ENCODE results near the gene CCDC149. TPM values are rescaled to one million over a fixed set of nuclear protein-coding genes. Genes with fewer than 3 reads are reported as not detected.

The CCDC149 gene
- polyA plus RNA-seq, 2 of the 4 experiments (the other 2 are of a cell fraction), result 1.4 to 2.8 TPM

GRCh38 chr4:24837336-24837735, 75.5 kb downstream of the CCDC149 start:
- Histone ChIP-seq H3K4me1 (no peaks in the 10 kb centered on the region), H3K4me3 (no peak overlapping the region), H3K27ac (no peak overlapping the region), H3K9me3 (no peaks in the 10 kb centered on the region), H3K4me2 (no peak overlapping the region)
- ATAC-seq (no peak), DNase-seq (ENCODE audit: low read depth in 1 of 2, low spot score in 1 of 2) (no peak), FAIRE-seq (no peak)
- WGBS (ENCODE audit: missing lambda C conversion rate), result 88% methylated on average over 4 of the region's 7 CpGs
- ChIA-PET CTCF (no interaction called here), POLR2A (no interaction called here)
- TF ChIP-seq RNF2 (IDR thresholded peaks at IDR 0.05; ENCODE audit: borderline replicate concordance, low read depth) (no peak), CTCF (IDR thresholded peaks at IDR 0.05) (no peak), MAFK (IDR thresholded peaks at IDR 0.05; ENCODE audit: partially characterized antibody) (no peak), CBX8 (IDR thresholded peaks at IDR 0.05) (no peak), MYC (IDR thresholded peaks at IDR 0.05; ENCODE audit: borderline replicate concordance, low read length) (no peak)

- Histone ChIP-seq H3K27ac (no peak overlapping the region), H3K4me2 (no peak overlapping the region), H3K9me3 (no peaks in the 10 kb centered on the region), H3K4me1 (no peaks in the 10 kb centered on the region), H3K4me3 (no peak overlapping the region)
- ChIA-PET POLR2A (no interaction called here), CTCF (no interaction called here)
- 66% methylated on average over 6 of the region's 6 CpGs for WGBS (ENCODE audit: missing lambda C conversion rate)
- FAIRE-seq, result no peak
- TF ChIP-seq JUNB (IDR thresholded peaks at IDR 0.05) (no peak), SREBF2 (IDR thresholded peaks at IDR 0.05) (no peak), HEYL (CRISPR knock-in tag; IDR thresholded peaks at IDR 0.05) (no peak), ZNF302 (CRISPR knock-in tag; IDR thresholded peaks at IDR 0.05) (no peak)
- no peak for ATAC-seq
- DNase-seq (ENCODE audit: low read depth in 1 of 2, low spot score in 1 of 2), result no peak
Measured at GRCh38 chr4:24836661-24837242, 76.1 kb downstream of the CCDC149 start.

GRCh38 chr4:24835696-24836095, 77.1 kb downstream of the CCDC149 start:
- Histone ChIP-seq H3K4me3 (no peak overlapping the region), H3K27ac (no peak overlapping the region), H3K4me2 (no peak overlapping the region), H3K9me3 (no peaks in the 10 kb centered on the region), H3K4me1 (no peaks in the 10 kb centered on the region)
- FAIRE-seq, result no peak
- ChIA-PET POLR2A (no interaction called here), CTCF (no interaction called here)
- DNase-seq (ENCODE audit: low read depth in 1 of 2, low spot score in 1 of 2), result no peak
- 80% methylated on average over 4 of the region's 4 CpGs for WGBS (ENCODE audit: missing lambda C conversion rate)
- TF ChIP-seq KDM5A (IDR thresholded peaks at IDR 0.05), result no peak
- no peak for ATAC-seq

GRCh38 chr4:24831637-24832036, 81.2 kb downstream of the CCDC149 start:
- Histone ChIP-seq H3K9me3 (no peaks in the 10 kb centered on the region), H3K4me2 (no peak overlapping the region), H3K4me3 (no peak overlapping the region), H3K27ac (no peak overlapping the region), H3K4me1 (no peaks in the 10 kb centered on the region)
- ATAC-seq (no peak), FAIRE-seq (no peak), DNase-seq (ENCODE audit: low read depth in 1 of 2, low spot score in 1 of 2) (no peak)
- WGBS (ENCODE audit: missing lambda C conversion rate), result 85% methylated on average over 3 of the region's 3 CpGs
- no peak for TF ChIP-seq ZNF302 (CRISPR knock-in tag; IDR thresholded peaks at IDR 0.05)
- POLR2A ChIA-PET, result no interaction called here
- CTCF ChIA-PET, result no interaction called here

- Histone ChIP-seq H3K4me2 (no peak overlapping the region), H3K4me1 (no peaks in the 10 kb centered on the region), H3K4me3 (no peak overlapping the region), H3K27ac (no peak overlapping the region), H3K9me3 (no peaks in the 10 kb centered on the region)
- TF ChIP-seq E2F6 (IDR thresholded peaks at IDR 0.05; ENCODE audit: borderline replicate concordance, low read depth) (no peak), HES2 (IDR thresholded peaks at IDR 0.05) (no peak), EP300 (IDR thresholded peaks at IDR 0.05) (no peak), HOXB13 (CRISPR knock-in tag; IDR thresholded peaks at IDR 0.05; ENCODE audit: low read depth) (no peak), RARB (CRISPR knock-in tag; IDR thresholded peaks at IDR 0.05) (no peak), PHF8 (IDR thresholded peaks at IDR 0.05; ENCODE audit: borderline replicate concordance, low read depth) (no peak), HOXB5 (CRISPR knock-in tag; IDR thresholded peaks at IDR 0.05) (no peak), RFX5 (IDR thresholded peaks at IDR 0.05) (no peak), POLR2A (IDR thresholded peaks at IDR 0.05; ENCODE audit: low read length) (no peak), SREBF2 (IDR thresholded peaks at IDR 0.05) (no peak), CBX8 (IDR thresholded peaks at IDR 0.05) (no peak), HEYL (CRISPR knock-in tag; IDR thresholded peaks at IDR 0.05) (no peak), GATA3 (IDR thresholded peaks at IDR 0.05; ENCODE audit: borderline replicate concordance) (no peak), NPAS2 (CRISPR knock-in tag; IDR thresholded peaks at IDR 0.05; ENCODE audit: borderline replicate concordance) (no peak)
- ATAC-seq (no peak), DNase-seq (ENCODE audit: low read depth in 1 of 2, low spot score in 1 of 2) (no peak), FAIRE-seq (no peak)
- CTCF ChIA-PET, result interaction anchor here (1.0 kb wide), 1 partner anchor 11 kb away, joined by 3 read pairs; no protein-coding TSS in a partner anchor
- WGBS (ENCODE audit: missing lambda C conversion rate), result 81% methylated on average over 7 of the region's 7 CpGs
- POLR2A ChIA-PET, result no interaction called here
Measured at GRCh38 chr4:24824720-24825119, 88.1 kb downstream of the CCDC149 start.
